Heart left ventricle (tissue), 13 donors: ENCODE measurements around the gene PCGF3.

Source experiments
- POLR2A ChIP-seq, 2 donors: fragments of 450-650 bp; IDR thresholded peaks; one replicate each; pipeline ENCODE4 v1.6.1; 2017; ENCODE audit warnings: antibody characterized with exemption in 2 of 2, mild to moderate bottlenecking in 2 of 2, moderate library complexity in 2 of 2
- TF ChIP-seq, protein P1 (sequence below), 12 donors: fragments of 200-600 bp; sonication (generic) in 4 of 12; IDR thresholded peaks; one replicate each; pipeline versions ENCODE4 v1.5.0 to v1.8.0; 2018 to 2022; ENCODE audit warnings: antibody characterized with exemption in 12 of 12, mild to moderate bottlenecking in 5 of 12
- donor health status: ischemic (EF 13 %, LVEDD 7.1; RV severe dilation, severe dysfunction).
- donor health status: DM: no; HTN: yes; CAD: no.
- donor health status: DM: no; HTN: no; CAD: no.
- donor health status: ischemic (EF 25% LVEDD 6.9; RV normal size, moderate dysfunction).
- donor health status: ischemic (EF 25% LVEDD 5.7; RV mildly dilated, moderate dysfunction).
- donor health status: ischemic (EF 35%, LVEDD 5.7; RV mildly dilated, moderate dysfunction).
- donor health status: nonischemic (EF 11% LVEDD 7.7; RV severe dilation, severe dysfunction).
- donor health status: DM: yes; HTN: yes; CAD: no.
- donor health status: PGD.
- donor health status: ischemic (EF 29% LVEDD 5.4; RV normal size, mild dysfunction).
- donor health status: nonischemic (EF 23%, LVEDD 6.1; RV moderate dilation, normal function).

DNA sequence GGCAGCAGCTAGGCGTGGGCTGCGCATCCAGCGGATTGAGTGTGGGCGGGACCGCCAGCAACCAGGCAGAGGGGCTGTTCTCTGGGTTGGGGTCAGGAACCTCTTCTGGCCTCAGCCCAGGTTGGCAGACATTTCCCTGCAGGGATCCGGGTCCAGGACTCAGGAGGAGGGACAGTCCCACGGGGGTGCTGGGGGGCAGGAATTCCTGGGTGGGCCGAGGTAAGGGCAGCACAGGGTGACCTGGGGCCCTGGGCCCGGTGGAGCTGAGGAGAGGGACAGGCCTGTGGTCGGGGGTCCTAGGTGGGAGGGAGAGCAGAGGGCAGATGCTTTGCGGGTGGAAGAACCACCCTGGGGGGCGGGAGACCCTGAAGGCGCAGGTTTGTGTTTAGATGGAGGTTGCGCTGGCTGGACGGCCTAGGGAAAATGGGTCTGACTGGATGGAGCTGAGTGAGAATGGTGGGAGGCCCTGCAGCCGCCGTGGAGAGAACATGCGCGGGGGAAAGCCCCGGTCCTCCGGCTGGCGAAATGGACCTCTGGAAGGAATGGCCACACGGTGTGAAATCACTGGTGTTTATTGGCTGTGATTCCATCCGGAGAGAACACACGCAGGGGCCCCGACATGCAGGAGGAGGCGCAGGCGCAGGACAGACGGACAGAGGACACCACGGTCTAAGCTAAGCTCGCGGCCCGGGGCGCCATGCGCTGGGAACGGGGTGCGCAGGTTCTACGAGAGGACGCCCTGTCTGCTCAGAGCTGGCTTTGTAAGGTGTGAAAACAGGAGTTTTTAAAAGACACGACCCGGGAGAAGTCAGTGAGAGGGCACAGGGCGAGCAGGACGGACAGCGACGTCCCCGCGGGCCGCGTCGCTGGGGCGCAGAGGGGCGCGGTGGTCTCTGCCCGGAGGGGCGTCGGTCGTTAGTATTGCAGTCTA is 79.0 kb downstream of the PCGF3 start:
- TF ChIP-seq, protein P1, sequence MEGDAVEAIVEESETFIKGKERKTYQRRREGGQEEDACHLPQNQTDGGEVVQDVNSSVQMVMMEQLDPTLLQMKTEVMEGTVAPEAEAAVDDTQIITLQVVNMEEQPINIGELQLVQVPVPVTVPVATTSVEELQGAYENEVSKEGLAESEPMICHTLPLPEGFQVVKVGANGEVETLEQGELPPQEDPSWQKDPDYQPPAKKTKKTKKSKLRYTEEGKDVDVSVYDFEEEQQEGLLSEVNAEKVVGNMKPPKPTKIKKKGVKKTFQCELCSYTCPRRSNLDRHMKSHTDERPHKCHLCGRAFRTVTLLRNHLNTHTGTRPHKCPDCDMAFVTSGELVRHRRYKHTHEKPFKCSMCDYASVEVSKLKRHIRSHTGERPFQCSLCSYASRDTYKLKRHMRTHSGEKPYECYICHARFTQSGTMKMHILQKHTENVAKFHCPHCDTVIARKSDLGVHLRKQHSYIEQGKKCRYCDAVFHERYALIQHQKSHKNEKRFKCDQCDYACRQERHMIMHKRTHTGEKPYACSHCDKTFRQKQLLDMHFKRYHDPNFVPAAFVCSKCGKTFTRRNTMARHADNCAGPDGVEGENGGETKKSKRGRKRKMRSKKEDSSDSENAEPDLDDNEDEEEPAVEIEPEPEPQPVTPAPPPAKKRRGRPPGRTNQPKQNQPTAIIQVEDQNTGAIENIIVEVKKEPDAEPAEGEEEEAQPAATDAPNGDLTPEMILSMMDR (IDR thresholded peaks at IDR 0.05) = no peak
- no peak for TF ChIP-seq POLR2A (IDR thresholded peaks at IDR 0.05)
